ENCODE results near the gene FOXP1.

DNA sequence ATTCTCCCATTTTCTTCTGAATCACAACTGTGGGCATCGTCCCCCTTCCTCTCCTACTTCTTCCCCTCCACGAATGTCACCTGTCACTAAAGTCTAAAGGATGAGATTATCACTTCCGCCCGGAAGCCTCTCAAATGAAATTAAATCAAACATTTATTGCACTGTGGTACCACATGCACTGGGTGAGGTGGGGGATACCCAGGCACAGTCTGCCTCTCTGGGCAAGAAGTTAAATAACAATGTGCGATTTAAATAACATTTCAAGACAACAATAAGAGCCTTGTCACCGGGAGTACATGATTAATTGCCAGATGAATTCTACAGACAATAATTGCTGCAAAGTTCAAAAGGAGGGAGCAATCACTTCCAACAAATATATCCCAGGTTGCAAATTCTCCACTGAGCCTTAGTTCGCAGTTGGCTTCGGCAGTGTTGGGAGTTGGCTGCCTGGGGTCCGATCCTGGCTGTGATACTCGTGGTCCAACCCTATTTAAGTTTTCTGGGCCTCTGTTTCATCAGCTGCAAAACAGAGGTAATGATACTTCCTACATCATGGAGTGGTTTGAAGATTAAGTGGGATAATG is 77.7 kb downstream of the FOXP1 start:
- no peak for TF ChIP-seq EZH2 (IDR thresholded peaks at IDR 0.05; ENCODE audit: insufficient read depth, poor library complexity, severe bottlenecking)
- TF ChIP-seq EZH2phosphoT487 (IDR thresholded peaks at IDR 0.05; ENCODE audit: insufficient read depth, low read depth), result no peak
